Smooth muscle cell (in vitro differentiated cells): ENCODE data around the gene BOC. TPM values are rescaled to one million over a fixed set of nuclear protein-coding genes. Genes with fewer than 3 reads are reported as not detected.
A peak's percentile ranks its signal among the peaks of the same experiment; 100 is the strongest.

Experiments used
- DNase-seq: peaks from one replicate; lab custom pipeline; 2025; ENCODE audit not compliant: unreplicated experiment; lab: John Stamatoyannopoulos, UW
- H2AFZ ChIP-seq: fragments of 200-600 bp; sonication (generic); 2 replicates; pipeline ENCODE4 v1.6.0; 2016; ENCODE audit warnings: antibody characterized with exemption, low read depth, mild to moderate bottlenecking
- H3F3A ChIP-seq: fragments of 200-600 bp; sonication (generic); 2 replicates; pipeline ENCODE4 v1.6.0; 2017; ENCODE audit warnings: antibody characterized with exemption, low read depth
- H3K27ac ChIP-seq: fragments of 200-600 bp; sonication (generic); 2 replicates; pipeline ENCODE4 v1.5.1; 2016; ENCODE audit warnings: low read depth, mild to moderate bottlenecking
- H3K27me3 ChIP-seq: fragments of 200-600 bp; sonication (generic); 2 replicates; pipeline ENCODE4 v1.6.1; 2016; ENCODE audit warnings: low read depth, mild to moderate bottlenecking
- H3K36me3 ChIP-seq: fragments of 200-600 bp; sonication (generic); 2 replicates; pipeline ENCODE4 v1.5.1; 2016; ENCODE audit warnings: low read depth
- H3K4me1 ChIP-seq: fragments of 200-600 bp; sonication (generic); 2 replicates; pipeline ENCODE4 v1.5.1; 2016; ENCODE audit warnings: low read depth
- H3K4me2 ChIP-seq: fragments of 200-600 bp; sonication (generic); 2 replicates; pipeline ENCODE4 v1.6.0; 2016; ENCODE audit warnings: mild to moderate bottlenecking
- H3K4me3 ChIP-seq: fragments of 200-600 bp; sonication (generic); 2 replicates; pipeline ENCODE4 v1.5.1; 2016; ENCODE audit warnings: mild to moderate bottlenecking
- H3K79me2 ChIP-seq: fragments of 200-600 bp; sonication (generic); 2 replicates; pipeline ENCODE4 v1.6.0; 2016; ENCODE audit warnings: low read depth, mild to moderate bottlenecking
- H3K9ac ChIP-seq: fragments of 200-600 bp; sonication (generic); 2 replicates; pipeline ENCODE4 v1.6.0; 2016; ENCODE audit warnings: low read depth
- H3K9me3 ChIP-seq: fragments of 200-600 bp; sonication (generic); replicated peaks from 2 replicates; pipeline ENCODE4 v1.5.1; 2016; ENCODE audit warnings: low read depth
- H4K20me1 ChIP-seq: fragments of 200-600 bp; sonication (generic); 2 replicates; pipeline ENCODE4 v1.6.0; 2016; ENCODE audit warnings: low read depth
- CTCF ChIP-seq: fragments of 200-600 bp; sonication (generic); IDR thresholded peaks from 2 replicates; pipeline ENCODE4 v1.5.1; 2017; ENCODE audit warnings: borderline replicate concordance, mild to moderate bottlenecking, antibody characterized with exemption; ENCODE audit not compliant: insufficient read depth, poor library complexity, severe bottlenecking
- WGBS: methylation state at CpG from one replicate; pipeline ENCODE4 v1.1.7; 2016; ENCODE audit warnings: low lambda C conversion rate; 5-methylcytosine and 5-hydroxymethylcytosine counted together
- polyA plus RNA-seq: library from polyadenylated mRNA; unstranded; fragments of >200 nt; fragmentation: Nextera tagmentation; extraction: Ambion mirVana; gene quantifications from 2 replicates; pipeline ENCODE4 v1.2.1, GENCODE V29; 2016
- total RNA-seq: library from RNA; depleted of rRNA; stranded (reverse); fragments of >200 nt; gene quantifications from 2 replicates; pipeline ENCODE4 v1.2.3, GENCODE V29; 2014

BOC gene
- total and polyA plus RNA-seq, 2 experiments from 2014 or later: 19.5 to 31.2 TPM

DNA sequence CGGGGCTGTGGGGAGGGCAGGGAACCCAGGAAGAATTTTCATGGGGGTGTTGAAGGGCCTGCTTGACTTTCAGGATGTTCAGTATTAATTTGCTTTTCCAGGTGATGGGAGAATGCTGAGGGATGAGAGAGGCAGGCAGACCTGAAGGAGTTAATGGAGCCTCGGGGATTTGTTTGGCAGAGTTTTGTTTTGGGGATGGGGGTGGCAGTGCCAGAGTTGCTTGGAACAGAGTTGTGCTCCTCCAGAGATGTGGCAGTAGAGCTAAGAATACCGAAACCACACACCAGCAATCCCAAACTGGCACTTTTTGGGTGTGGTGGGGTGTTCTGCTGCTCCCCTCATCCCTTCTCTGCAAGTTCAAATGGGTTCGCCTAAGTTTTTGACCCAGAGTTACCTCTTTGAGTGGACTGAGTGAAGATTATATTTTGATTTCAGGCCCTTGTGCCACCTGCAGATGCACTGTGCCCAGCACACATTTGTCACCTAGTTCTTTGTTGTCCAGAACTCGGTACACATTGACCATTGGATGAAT, 1.6 kb downstream of the BOC start:
- H2AFZ ChIP-seq: peak overlapping the region; percentile 94
- no peaks in the 10 kb centered on the region for H3K27me3 ChIP-seq
- H3K4me3 ChIP-seq: peak overlapping the region; percentile 89
- 40% methylated on average over 5 of the region's 5 CpGs for WGBS
- H3K4me1 ChIP-seq: peaks cover 41% of the 10 kb centered on the region
- H3K27ac ChIP-seq: peak overlapping the region; percentile 95
- peak overlapping the region; percentile 98 for H3K4me2 ChIP-seq
- H3F3A ChIP-seq: peaks cover 5% of the 10 kb centered on the region
- no peaks in the 10 kb centered on the region for H3K36me3 ChIP-seq
- TF ChIP-seq CTCF: no peak
- H3K9me3 ChIP-seq: no peaks in the 10 kb centered on the region
- H3K79me2 ChIP-seq: peaks cover 29% of the 10 kb centered on the region
- no peaks in the 10 kb centered on the region for H4K20me1 ChIP-seq
- DNase-seq: no peak
- H3K9ac ChIP-seq: peak overlapping the region; percentile 97

DNA sequence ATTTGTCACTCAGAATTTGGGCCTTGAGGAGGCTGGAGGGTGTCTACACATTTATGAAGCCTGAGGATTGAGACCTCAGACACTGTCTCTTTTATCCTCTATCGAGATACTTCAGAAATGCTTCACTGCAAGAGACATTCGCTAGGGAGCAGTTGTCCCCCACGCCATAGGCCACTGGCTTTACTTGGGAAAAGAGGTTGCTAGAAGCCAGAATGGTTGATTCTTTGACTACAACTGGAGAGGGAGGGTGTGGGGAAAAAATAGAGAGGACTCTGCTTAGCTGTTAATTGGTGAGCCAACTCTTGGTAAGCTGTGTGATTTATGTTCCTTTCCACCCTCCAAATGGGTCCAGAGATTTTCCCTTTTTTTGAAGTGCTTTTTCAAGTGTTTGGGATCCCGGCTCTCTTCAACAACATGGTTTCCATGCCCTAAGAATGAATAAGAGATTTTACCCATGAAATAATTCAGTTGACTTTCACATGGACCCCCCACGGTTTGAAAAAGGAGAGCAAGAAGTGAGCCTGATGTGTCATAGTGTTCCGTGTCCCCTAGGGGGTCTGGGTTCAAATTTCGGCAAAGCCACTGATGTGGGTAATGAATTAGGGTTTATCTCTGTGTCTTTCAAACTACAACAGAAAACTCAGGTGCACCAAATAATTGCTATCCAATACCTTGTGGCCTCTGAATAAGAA, 2.7 kb downstream of the BOC start:
- Histone ChIP-seq H3K9me3 (no peaks in the 10 kb centered on the region), H2AFZ (no peak overlapping the region), H3K36me3 (no peaks in the 10 kb centered on the region), H3K79me2 (peaks cover 33% of the 10 kb centered on the region), H3K27ac (peak overlapping the region; percentile 79), H3K4me1 (peaks cover 41% of the 10 kb centered on the region), H3K27me3 (no peaks in the 10 kb centered on the region), H3K4me2 (peak overlapping the region; percentile 98), H4K20me1 (no peaks in the 10 kb centered on the region), H3K9ac (no peak overlapping the region), H3K4me3 (peak overlapping the region; percentile 89), H3F3A (peaks cover 5% of the 10 kb centered on the region)
- no peak for DNase-seq
- 82% methylated on average over 7 of the region's 7 CpGs for WGBS
- no peak for TF ChIP-seq CTCF

DNA sequence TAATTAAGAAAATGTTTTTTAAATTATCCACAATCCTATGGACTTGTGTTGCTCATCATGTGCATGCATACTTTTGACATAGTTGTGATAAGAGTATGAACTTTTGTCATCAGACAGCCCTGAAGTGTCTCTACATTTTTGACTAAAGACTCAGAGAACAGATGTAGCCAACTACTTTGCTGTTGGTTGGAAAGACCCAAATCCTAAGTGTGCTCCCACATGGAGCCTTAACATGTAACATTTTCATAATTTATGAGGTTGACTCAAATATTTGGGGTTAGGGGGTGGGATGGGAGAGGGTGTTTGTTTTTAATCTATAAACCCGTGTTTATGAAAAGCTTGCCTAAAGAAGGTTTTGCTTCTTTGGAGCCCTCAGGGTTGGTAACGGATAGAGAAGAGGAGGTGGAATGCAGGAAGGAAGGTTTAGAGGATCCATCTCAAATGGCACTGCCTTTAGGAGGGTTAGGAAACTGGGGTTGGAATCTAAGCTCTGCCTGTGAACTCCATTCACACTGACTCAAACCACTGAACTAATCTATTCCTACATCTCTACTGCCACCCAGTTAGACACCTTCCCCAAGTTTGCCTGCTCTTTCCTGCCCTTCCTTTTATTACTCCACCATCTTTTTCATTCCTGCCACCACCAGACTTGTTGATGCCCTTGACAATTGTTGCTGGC, 3.7 kb downstream of the BOC start:
- Histone ChIP-seq H3K4me2 (peak overlapping the region; percentile 98), H3K4me1 (peaks cover 41% of the 10 kb centered on the region), H3K4me3 (peak overlapping the region; percentile 89), H2AFZ (no peak overlapping the region), H4K20me1 (no peaks in the 10 kb centered on the region), H3K27me3 (no peaks in the 10 kb centered on the region), H3K36me3 (no peaks in the 10 kb centered on the region), H3K79me2 (peaks cover 33% of the 10 kb centered on the region), H3F3A (peaks cover 5% of the 10 kb centered on the region), H3K27ac (peak overlapping the region; percentile 79), H3K9ac (peak overlapping the region; percentile 9), H3K9me3 (no peaks in the 10 kb centered on the region)
- DNase-seq: no peak
- 16% methylated on average over 2 of the region's 2 CpGs for WGBS
- no peak for TF ChIP-seq CTCF
